C4-2B (cell line): ENCODE results near the gene TCHH.

Experiments used
- CTCF ChIP-seq: fragments of 450-650 bp; conservative IDR thresholded peaks from 2 replicates; pipeline ENCODE4 v1.5.1; 2017; ENCODE audit warnings: mild to moderate bottlenecking
- ZFX ChIP-seq: fragments of 450-650 bp; IDR thresholded peaks from 2 replicates; pipeline ENCODE4 v1.6.1; 2017

DNA sequence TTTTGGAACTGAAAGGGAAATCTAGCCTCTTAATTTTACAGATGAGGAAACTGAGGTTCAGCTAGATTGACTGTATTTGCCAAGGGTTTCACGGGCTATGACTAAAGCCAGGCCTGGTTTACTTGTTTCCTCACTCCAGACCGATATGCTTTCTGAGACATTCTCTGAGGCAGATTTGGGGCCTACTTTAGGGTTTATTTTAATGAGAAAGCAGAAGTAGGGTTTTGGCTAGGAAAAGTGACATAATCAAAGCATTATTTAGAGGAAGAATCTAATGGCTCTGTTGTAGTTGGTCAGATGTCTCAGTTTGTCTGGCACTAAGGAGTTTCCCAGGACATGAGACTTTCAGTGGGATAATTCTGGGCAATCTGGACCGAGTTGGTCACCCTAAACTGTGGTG is 45.3 kb upstream of the TCHH start:
- TF ChIP-seq CTCF (no peak), ZFX (no peak)
